Fibroblast of villous mesenchyme (primary cell): ENCODE measurements around the gene OR7G1. TPM values are rescaled to one million over a fixed set of nuclear protein-coding genes. Genes with fewer than 3 reads are reported as not detected.
A peak's percentile ranks its signal among the peaks of the same experiment; 100 is the strongest.

Source experiments
- DNase-seq: peaks from one replicate; pipeline ENCODE4 v3.0.0-alpha.2; 2010; ENCODE audit warnings: low read depth
- H3K4me3 ChIP-seq: 2 replicates; pipeline ENCODE4 v1.5.1; 2011; ENCODE audit warnings: low read depth, mild to moderate bottlenecking, low read length
- CTCF ChIP-seq: IDR thresholded peaks from 2 replicates; pipeline ENCODE4 v1.5.1; 2012; ENCODE audit warnings: low read depth, mild to moderate bottlenecking, low read length; ENCODE audit not compliant: insufficient read depth
- total RNA-seq: library from RNA; depleted of rRNA; stranded (reverse); fragments of >200 nt; gene quantifications from 2 replicates; pipeline ENCODE4 v1.2.3, GENCODE V29; 2012

Gene OR7G1
- total RNA-seq, 1 donor: not detected

GRCh38 chr19:9139609-9140158, 24.1 kb upstream of the OR7G1 start:
- no peak for DNase-seq
- H3K4me3 ChIP-seq: peak overlapping the region; percentile 97
- TF ChIP-seq CTCF: no peak

- TF ChIP-seq CTCF: no peak
- no peak for DNase-seq
Measured at GRCh38 chr19:9132422-9132821, 16.9 kb upstream of the OR7G1 start.

GRCh38 chr19:9130965-9131364, 15.4 kb upstream of the OR7G1 start:
- no peak for TF ChIP-seq CTCF
- H3K4me3 ChIP-seq: no peak overlapping the region
- peak; percentile 2 for DNase-seq

More at GRCh38 chr19:9132422-9132821, 16.9 kb upstream of the OR7G1 start:
- H3K4me3 ChIP-seq: no peak overlapping the region

- H3K4me3 ChIP-seq: no peak overlapping the region
- DNase-seq: peak; percentile 57
- TF ChIP-seq CTCF: no peak
Measured at GRCh38 chr19:9128171-9128570, 12.6 kb upstream of the OR7G1 start.

GRCh38 chr19:9126900-9127405, 11.4 kb upstream of the OR7G1 start, which contains the start of gene OR7G3:
Gene OR7G3, minus strand, starts transcription at chr19:9126950. Its CDS starts 0 bp downstream, at chr19:9126950.
- no peak for DNase-seq
- no peak for TF ChIP-seq CTCF
- no peak within 1 kb of the TSS for H3K4me3 ChIP-seq

- H3K4me3 ChIP-seq: no peak overlapping the region
- TF ChIP-seq CTCF: no peak
- no peak for DNase-seq
Measured at GRCh38 chr19:9116547-9116946, 984 bp upstream of the OR7G1 start.

GRCh38 chr19:9109959-9110358, 5.6 kb downstream of the OR7G1 start:
- TF ChIP-seq CTCF: no peak
- H3K4me3 ChIP-seq: no peak overlapping the region
- DNase-seq: no peak
